Nephron (organoid): ENCODE data around the gene R3HDML.

Experiments used
- H3K27ac Mint-ChIP-seq, 3 experiments: 2 replicates each; pipeline ENCODE4 v1.8.0; 2020; ENCODE audit warnings: mixed read lengths in 3 of 3, mild to moderate bottlenecking in 2 of 3, moderate library complexity in 1 of 3
- H3K27me3 Mint-ChIP-seq: 2 replicates; pipeline ENCODE4 v1.8.0; 2021; ENCODE audit warnings: low read depth, mild to moderate bottlenecking, moderate library complexity, mixed read lengths
- H3K36me3 Mint-ChIP-seq: 2 replicates; pipeline ENCODE4 v1.8.0; 2020; ENCODE audit warnings: low read depth, mixed read lengths
- H3K4me1 Mint-ChIP-seq: 2 replicates; pipeline ENCODE4 v1.8.0; 2020; ENCODE audit warnings: mixed read lengths
- H3K4me3 Mint-ChIP-seq, 3 experiments: 2 replicates each; pipeline ENCODE4 v1.8.0; 2020; ENCODE audit warnings: mild to moderate bottlenecking in 3 of 3, mixed read lengths in 3 of 3, moderate library complexity in 2 of 3
- H3K9me3 Mint-ChIP-seq: 2 replicates; pipeline ENCODE4 v1.8.0; 2020; ENCODE audit warnings: mixed read lengths
- CTCF ChIP-seq, 3 experiments: fragments of 200-600 bp; sonication (generic); IDR thresholded peaks; one replicate each; pipeline ENCODE4 v1.5.0; 2021; ENCODE audit warnings: antibody characterized with exemption in 3 of 3; ENCODE audit not compliant: unreplicated experiment in 3 of 3

R3HDML gene

GRCh38 chr20:44367746-44368145, 30.9 kb downstream of the R3HDML start:
- no peak overlapping the region for H3K4me3 Mint-ChIP-seq
- TF ChIP-seq CTCF (IDR thresholded peaks at IDR 0.05; ENCODE audit: unreplicated experiment in 3 of 3): no peak
- no peaks in the 10 kb centered on the region for H3K4me1 Mint-ChIP-seq
- H3K27me3 Mint-ChIP-seq: no peaks in the 10 kb centered on the region
- no peaks in the 10 kb centered on the region for H3K9me3 Mint-ChIP-seq
- H3K36me3 Mint-ChIP-seq: no peaks in the 10 kb centered on the region
- H3K27ac Mint-ChIP-seq: no peak overlapping the region

- no peaks in the 10 kb centered on the region for H3K9me3 Mint-ChIP-seq
- no peak overlapping the region for H3K4me3 Mint-ChIP-seq
- H3K36me3 Mint-ChIP-seq: no peaks in the 10 kb centered on the region
- H3K4me1 Mint-ChIP-seq: no peaks in the 10 kb centered on the region
- H3K27ac Mint-ChIP-seq: peak overlapping the region in 2 of 3 experiments; percentile 59 to 74
- no peaks in the 10 kb centered on the region for H3K27me3 Mint-ChIP-seq
- TF ChIP-seq CTCF (IDR thresholded peaks at IDR 0.05; ENCODE audit: unreplicated experiment in 3 of 3): no peak
Measured at GRCh38 chr20:44370639-44371218, 33.9 kb downstream of the R3HDML start.

- no peak for TF ChIP-seq CTCF (IDR thresholded peaks at IDR 0.05; ENCODE audit: unreplicated experiment in 3 of 3)
- no peak overlapping the region for H3K4me3 Mint-ChIP-seq
- peaks cover 6% of the 10 kb centered on the region for H3K4me1 Mint-ChIP-seq
- no peaks in the 10 kb centered on the region for H3K36me3 Mint-ChIP-seq
- H3K27ac Mint-ChIP-seq: no peak overlapping the region
- H3K9me3 Mint-ChIP-seq: no peaks in the 10 kb centered on the region
- peaks cover 10% of the 10 kb centered on the region for H3K27me3 Mint-ChIP-seq
Measured at GRCh38 chr20:44382641-44383040, 45.8 kb downstream of the R3HDML start.

- TF ChIP-seq CTCF (IDR thresholded peaks at IDR 0.05; ENCODE audit: unreplicated experiment in 3 of 3): peak; percentile 78 to 88 (median 81)
- Mint-ChIP-seq H3K36me3 (no peaks in the 10 kb centered on the region), H3K4me3 (no peak overlapping the region), H3K9me3 (no peaks in the 10 kb centered on the region), H3K27me3 (peaks cover 23% of the 10 kb centered on the region), H3K27ac (no peak overlapping the region), H3K4me1 (peaks cover 13% of the 10 kb centered on the region)
Measured at GRCh38 chr20:44384423-44385027, 47.7 kb downstream of the R3HDML start.

GRCh38 chr20:44388466-44389023, 51.7 kb downstream of the R3HDML start:
- Mint-ChIP-seq H3K27me3 (peaks cover 41% of the 10 kb centered on the region), H3K9me3 (no peaks in the 10 kb centered on the region), H3K27ac (peak overlapping the region in 1 of 3 experiments; percentile 47), H3K36me3 (no peaks in the 10 kb centered on the region), H3K4me3 (peak overlapping the region; percentile 21 to 61 (median 27)), H3K4me1 (peaks cover 13% of the 10 kb centered on the region)
- peak; percentile 70 to 75 (median 73) for TF ChIP-seq CTCF (IDR thresholded peaks at IDR 0.05; ENCODE audit: unreplicated experiment in 3 of 3)

- TF ChIP-seq CTCF (IDR thresholded peaks at IDR 0.05; ENCODE audit: unreplicated experiment in 3 of 3): no peak
- Mint-ChIP-seq H3K4me3 (no peak overlapping the region), H3K27ac (no peak overlapping the region), H3K36me3 (no peaks in the 10 kb centered on the region), H3K9me3 (no peaks in the 10 kb centered on the region), H3K27me3 (peaks cover 41% of the 10 kb centered on the region), H3K4me1 (peaks cover 13% of the 10 kb centered on the region)
Measured at GRCh38 chr20:44389871-44390270, 53.0 kb downstream of the R3HDML start.
